Peyer's patch (tissue), 4 donors: ENCODE results near the gene MAP2K4.

Experiments
- CTCF ChIP-seq, 6 experiments: fragments of 450-650 bp in 4 of 6; fragments of 200-600 bp in 2 of 6; sonication (generic) in 1 of 6; IDR thresholded peaks; one replicate each; pipeline ENCODE4 v1.5.1; 2017 to 2019; ENCODE audit warnings: antibody characterized with exemption in 6 of 6, mild to moderate bottlenecking in 3 of 6, moderate library complexity in 1 of 6
- POLR2A ChIP-seq, 2 donors: fragments of 450-650 bp; IDR thresholded peaks; one replicate each; pipeline ENCODE4 v1.5.1; 2017; ENCODE audit warnings: antibody characterized with exemption in 2 of 2, mild to moderate bottlenecking in 2 of 2, moderate library complexity in 2 of 2

- TF ChIP-seq POLR2A (IDR thresholded peaks at IDR 0.05) (no peak), CTCF (IDR thresholded peaks at IDR 0.05) (no peak)
Measured at GRCh38 chr17:12097326-12097725, 76.6 kb downstream of the MAP2K4 start.
